HG03565 (cell line): ENCODE measurements around the gene VAMP3.
"Not testable (repeated sequence)": the region's sequence is repeated elsewhere in the genome, so short reads cannot be mapped to it uniquely, and the experiment has no call there.

Source experiments
- ATAC-seq: cut with Tn5 transposase; IDR thresholded peaks from one replicate; pipeline ENCODE4 v1.9.1; 2021; ENCODE audit warnings: mild to moderate bottlenecking, moderate library complexity; ENCODE audit not compliant: unreplicated experiment

VAMP3 gene

GRCh38 chr1:7767176-7767575, 3.9 kb upstream of the VAMP3 start:
- no peak for ATAC-seq

DNA sequence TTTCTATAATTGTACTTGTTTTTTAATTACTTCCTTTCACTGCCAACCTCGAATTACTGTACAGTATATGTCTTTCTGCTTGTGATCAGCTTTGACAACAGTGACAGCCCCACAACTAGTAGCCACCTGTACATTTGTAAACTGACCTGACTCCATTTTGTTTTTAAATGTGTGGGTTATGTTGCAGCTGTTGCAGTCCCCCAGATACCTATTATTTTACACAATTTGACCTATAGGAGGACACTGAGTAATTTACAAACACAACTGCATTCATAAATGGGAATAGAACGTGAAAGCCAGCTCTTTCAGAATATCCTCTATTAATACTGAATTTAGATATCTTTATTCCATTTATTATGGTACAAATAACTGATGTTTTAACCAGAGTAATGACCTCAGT, 2.5 kb upstream of the VAMP3 start:
- ATAC-seq, result no peak

DNA sequence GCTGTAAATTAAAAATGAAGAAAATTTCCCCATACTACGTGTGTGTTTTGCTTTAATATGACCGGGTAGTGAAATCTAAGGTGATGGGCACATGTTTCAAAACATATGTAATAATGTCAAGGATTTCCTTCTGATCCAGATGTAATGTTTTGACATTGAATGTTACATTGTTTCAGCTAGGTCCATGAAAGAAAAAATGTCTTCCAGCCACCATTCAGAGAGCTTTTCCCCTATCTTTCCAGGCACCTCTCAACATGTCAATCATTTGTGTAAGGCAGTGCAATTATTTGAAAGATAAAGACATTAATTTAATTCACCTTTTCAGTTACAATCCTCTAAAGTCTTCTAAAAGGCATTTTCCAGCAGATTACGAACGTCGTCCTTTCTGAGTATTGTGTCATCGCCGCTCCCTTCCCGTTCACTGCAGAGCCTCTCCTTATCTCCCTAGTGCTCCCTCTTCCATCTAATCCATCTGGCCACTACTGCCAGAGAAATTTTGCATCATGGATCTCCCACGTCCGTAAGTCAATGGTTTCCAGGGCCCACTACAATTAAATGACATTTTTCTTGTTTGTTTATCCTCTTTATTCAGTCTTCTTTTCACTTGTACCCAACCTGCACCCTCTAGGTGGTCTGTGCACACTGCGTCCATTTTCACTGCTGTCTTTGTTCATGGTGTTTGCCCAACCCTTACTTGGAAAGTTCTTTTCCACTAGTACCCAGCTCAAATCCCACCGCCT, 1.3 kb upstream of the VAMP3 start:
- no peak for ATAC-seq

- ATAC-seq, result peak; percentile 25
These were observed 463 bp upstream of the VAMP3 start for GRCh38 chr1:7770669-7770996.

DNA sequence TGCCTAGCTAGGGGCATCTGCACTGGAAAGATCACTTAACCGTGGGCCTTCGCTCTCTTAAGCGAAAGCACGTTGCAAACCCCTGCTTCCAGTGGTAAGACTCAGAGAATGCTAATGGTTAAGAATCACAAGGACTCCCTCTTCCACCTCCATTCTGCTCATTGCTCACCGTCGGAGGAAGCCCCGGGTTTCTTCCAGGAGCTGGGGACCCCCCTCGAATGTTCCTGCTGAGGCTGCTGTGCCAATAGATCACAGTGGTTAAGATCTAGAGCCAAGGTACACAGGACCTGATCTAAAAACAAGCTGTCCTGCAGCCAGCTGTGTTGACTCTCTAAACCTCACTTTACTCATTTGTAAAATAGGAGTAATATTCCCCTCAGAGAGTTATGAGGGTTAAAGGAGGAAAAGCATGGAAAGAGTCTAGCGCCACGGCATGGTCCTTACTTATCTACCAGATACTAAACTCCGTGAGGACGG, 765 bp downstream of the VAMP3 start:
- no peak for ATAC-seq

GRCh38 chr1:7777591-7777990, 6.5 kb downstream of the VAMP3 start:
- ATAC-seq, result no peak

- ATAC-seq, result no peak
These were observed 7.1 kb downstream of the VAMP3 start for GRCh38 chr1:7778133-7778628.

- no peak for ATAC-seq
These were observed 9.9 kb downstream of the VAMP3 start for GRCh38 chr1:7780976-7781375.

GRCh38 chr1:7781501-7781900, 10.4 kb downstream of the VAMP3 start:
- no peak for ATAC-seq

DNA sequence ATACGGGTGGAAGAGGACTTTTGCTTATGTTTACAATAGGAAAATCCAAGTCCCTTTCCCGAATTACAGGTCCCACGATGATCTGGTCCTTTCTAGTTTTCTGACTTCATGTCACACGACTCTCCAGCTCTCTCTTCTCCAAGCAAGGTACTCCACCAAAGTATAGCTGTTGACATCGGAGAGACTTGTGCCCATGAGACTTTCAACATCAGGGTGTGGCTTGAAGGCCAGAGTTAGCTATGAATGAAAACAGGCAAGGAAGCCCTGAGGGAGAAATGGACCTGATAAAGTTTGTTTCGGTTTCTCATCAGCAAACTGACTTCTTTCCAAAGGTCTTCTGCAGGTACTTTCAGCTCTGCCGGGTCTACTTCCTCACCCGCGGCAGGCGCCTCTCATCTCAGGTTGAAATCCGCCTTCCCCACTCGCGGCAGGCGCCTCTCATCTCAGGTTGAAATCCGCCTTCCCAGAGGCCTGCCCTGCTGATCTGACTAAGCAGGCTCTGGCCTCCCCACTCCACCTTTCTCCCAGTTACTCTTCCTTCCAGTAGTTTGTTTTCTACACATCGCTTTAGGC, 10.9 kb downstream of the VAMP3 start:
- ATAC-seq, result no peak

DNA sequence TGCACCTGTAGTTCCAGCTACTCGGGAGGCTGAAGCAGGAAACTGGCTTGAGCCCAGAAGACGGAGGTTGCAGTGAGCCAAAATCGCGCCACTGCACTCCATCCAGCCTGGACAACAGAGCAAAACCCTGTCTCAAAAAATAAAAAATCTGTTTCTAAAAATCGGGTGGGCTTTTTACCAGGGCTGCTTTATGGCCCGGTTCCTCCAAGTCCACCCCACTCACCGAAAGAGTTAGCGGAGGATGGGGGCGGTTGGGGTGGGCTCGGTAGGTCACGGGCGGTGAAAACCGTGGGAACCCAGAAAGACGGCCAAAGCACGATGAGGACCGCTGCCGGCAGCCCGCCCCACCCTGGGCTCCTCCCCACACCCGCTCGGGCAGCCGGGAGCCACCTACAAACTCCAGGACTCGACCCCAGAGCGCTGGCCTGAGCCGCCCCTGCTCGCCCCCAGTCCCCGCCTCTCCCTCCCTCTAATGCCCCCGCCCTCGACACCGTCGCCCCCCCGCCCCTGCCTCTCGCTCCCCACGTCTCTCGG, 12.1 kb downstream of the VAMP3 start:
- no peak for ATAC-seq

- ATAC-seq, result peak; percentile 84
These were observed 12.9 kb downstream of the VAMP3 start, which contains the start of gene PER3 for GRCh38 chr1:7783826-7784491. Gene PER3, plus strand, starts transcription at chr1:7784291. Its CDS starts 587 bp downstream, at chr1:7784878.

- no peak for ATAC-seq
These were observed 13.5 kb downstream of the VAMP3 start for GRCh38 chr1:7784492-7785071.

DNA sequence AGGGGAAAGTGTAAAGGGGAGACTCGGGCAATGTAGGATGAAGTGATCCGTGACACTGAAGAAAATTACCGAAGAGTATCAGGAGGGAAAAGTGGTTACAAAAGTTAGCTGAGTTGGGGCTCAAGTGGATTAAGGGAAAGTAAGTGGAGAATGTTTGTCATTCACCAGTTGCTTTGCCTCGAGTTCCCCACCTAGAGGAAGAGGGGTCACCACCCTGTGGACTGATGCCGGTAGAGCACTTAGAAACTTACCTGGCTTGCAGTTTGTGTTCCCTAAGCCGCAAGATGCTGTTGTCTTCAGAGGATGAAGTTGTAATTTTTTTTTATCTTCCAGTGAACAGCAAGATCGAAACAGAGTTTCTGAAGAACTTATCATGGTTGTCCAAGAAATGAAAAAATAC, 14.0 kb downstream of the VAMP3 start:
- ATAC-seq, result no peak

DNA sequence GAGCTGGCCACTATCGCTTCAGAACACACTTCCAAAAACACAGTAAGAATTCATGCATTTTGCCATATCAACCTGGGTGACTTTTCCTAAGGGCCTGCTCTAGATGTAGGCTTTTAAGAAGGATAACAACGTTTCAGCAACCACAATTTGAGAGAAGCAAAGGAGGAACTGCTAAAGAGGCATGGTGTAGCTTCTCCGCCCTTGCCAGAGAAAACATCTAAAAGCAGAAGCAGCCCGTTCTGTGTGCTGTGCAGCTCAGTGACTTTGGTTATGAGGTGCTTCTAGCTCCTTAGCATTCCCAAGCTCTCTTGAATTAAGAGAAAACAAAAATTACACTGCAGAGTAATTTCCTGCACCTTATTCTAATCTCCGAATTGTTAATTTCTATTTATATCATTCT, 15.7 kb downstream of the VAMP3 start:
- ATAC-seq, result no peak

- no peak for ATAC-seq
These were observed 18.7 kb downstream of the VAMP3 start for GRCh38 chr1:7789828-7790227.

- not testable (repeated sequence) for ATAC-seq
These were observed 19.9 kb downstream of the VAMP3 start for GRCh38 chr1:7791027-7791426.

GRCh38 chr1:7795406-7795805, 24.3 kb downstream of the VAMP3 start:
- no peak for ATAC-seq

- ATAC-seq, result no peak
These were observed 34.4 kb downstream of the VAMP3 start for GRCh38 chr1:7805460-7805859.

DNA sequence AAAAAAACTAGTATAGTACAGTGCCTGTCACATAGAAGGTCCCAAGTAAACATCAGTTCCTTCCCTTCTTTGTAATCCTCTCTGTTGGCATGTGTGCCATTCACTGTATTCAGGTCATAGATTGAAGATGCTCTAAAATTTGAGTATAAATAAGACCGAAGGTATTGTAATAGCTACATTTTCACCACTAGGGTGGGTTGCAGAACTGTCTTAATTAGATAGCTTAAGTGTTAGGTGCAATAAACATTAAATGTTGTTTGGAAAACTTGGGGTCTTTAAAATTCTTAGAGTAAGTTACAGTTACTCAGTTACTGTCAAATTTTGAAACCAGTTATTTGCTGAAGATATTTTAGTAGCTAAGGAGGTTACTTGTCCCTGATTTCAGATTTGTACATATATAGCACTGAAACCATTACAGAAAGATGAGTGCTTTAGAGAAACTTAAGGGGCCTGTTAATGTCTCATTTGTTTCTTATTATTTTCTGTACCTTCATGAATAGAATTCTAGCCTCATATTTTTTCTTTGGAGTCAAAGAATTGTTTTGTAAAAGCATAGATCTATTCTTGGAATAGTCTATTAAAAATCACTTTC, 37.3 kb downstream of the VAMP3 start:
- no peak for ATAC-seq

DNA sequence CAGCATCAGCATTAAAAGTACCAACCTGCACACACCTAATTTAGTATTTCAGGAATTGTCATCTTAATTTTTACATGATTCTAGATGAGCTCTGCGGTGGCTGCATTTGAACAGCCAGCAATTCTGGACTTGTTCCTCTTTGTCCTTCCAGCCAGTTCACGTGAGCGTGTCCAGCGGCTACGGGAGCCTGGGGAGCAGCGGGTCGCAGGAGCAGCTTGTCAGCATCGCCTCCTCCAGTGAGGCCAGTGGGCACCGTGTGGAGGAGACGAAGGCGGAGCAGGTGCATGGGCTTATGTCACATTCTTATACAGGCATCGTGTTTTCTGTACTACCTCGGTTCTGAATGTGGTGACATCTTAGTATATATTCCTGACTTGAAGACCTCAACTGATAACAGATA, 38.6 kb downstream of the VAMP3 start:
- no peak for ATAC-seq
